PC-3 (cell line): ENCODE results near the gene CLCF1. TPM values are rescaled to one million over a fixed set of nuclear protein-coding genes. Genes with fewer than 3 reads are reported as not detected.
A peak's percentile ranks its signal among the peaks of the same experiment; 100 is the strongest.

ENCODE experiments used
- ATAC-seq: fragments of 200-7000 bp; cut with Tn5 transposase; 2 replicates; pipeline ENCODE4 v1.9.1; 2020; ENCODE audit warnings: mild to moderate bottlenecking, moderate library complexity
- BruUV-seq: library from RNA; stranded (reverse); fragments of 400-500 nt; replicated peaks from 2 replicates; lab custom pipeline; 2021; lab: Mats Ljungman, UMichigan
- CTCF ChIA-PET: fragments of 300-600 bp; sonication (Branson Sonifier 250); formaldehyde crosslinking; loops from one replicate; lab custom pipeline; 2022; ENCODE audit warnings: antibody characterized with exemption; lab: Charles Lee
- POLR2A ChIA-PET: fragments of 300-600 bp; sonication (Branson Sonifier 250); formaldehyde crosslinking; loops from one replicate; lab custom pipeline; 2022; ENCODE audit warnings: antibody characterized with exemption; ENCODE audit not compliant: unreplicated experiment; lab: Charles Lee
- DNase-seq: peaks from one replicate; pipeline ENCODE4 v3.0.0-alpha.2; 2015
- H2AFZ ChIP-seq: fragments of 300-600 bp; sonication (generic); 2 replicates; pipeline ENCODE4 v1.6.0; 2016; ENCODE audit warnings: antibody characterized with exemption, low read length
- H3F3A ChIP-seq: fragments of 300-600 bp; sonication (generic); one replicate; pipeline ENCODE4 v1.6.0; 2017; ENCODE audit warnings: antibody characterized with exemption, low read length, control low read depth, mild to moderate bottlenecking; ENCODE audit not compliant: unreplicated experiment
- H3K27ac ChIP-seq: fragments of 300-600 bp; sonication (generic); 2 replicates; pipeline ENCODE4 v1.5.1; 2016; ENCODE audit warnings: mild to moderate bottlenecking, low read length
- H3K27me3 ChIP-seq: fragments of 300-600 bp; sonication (generic); 2 replicates; pipeline ENCODE4 v1.6.1; 2016; ENCODE audit warnings: low read length, mixed read lengths
- H3K36me3 ChIP-seq: fragments of 300-600 bp; sonication (generic); 2 replicates; pipeline ENCODE4 v1.6.1; 2016; ENCODE audit warnings: low read depth, mixed run types, low read length, mixed read lengths
- H3K4me1 ChIP-seq: fragments of 300-600 bp; sonication (generic); 2 replicates; pipeline ENCODE4 v1.5.1; 2016; ENCODE audit warnings: low read length; ENCODE audit not compliant: insufficient read depth
- H3K4me2 ChIP-seq: fragments of 300-600 bp; sonication (generic); 2 replicates; pipeline ENCODE4 v1.6.0; 2016; ENCODE audit warnings: low read length
- H3K4me3 ChIP-seq: fragments of 300-600 bp; sonication (generic); 2 replicates; pipeline ENCODE4 v1.5.1; 2016; ENCODE audit warnings: mild to moderate bottlenecking, low read length, mixed read lengths
- H3K79me2 ChIP-seq: fragments of 300-600 bp; sonication (generic); 2 replicates; pipeline ENCODE4 v1.6.1; 2017; ENCODE audit warnings: low read length, mixed read lengths
- H3K9ac ChIP-seq: fragments of 300-600 bp; sonication (generic); 2 replicates; pipeline ENCODE4 v1.6.0; 2016; ENCODE audit warnings: mild to moderate bottlenecking, low read length
- H3K9me2 ChIP-seq: fragments of 300-600 bp; sonication (generic); replicated peaks from 2 replicates; pipeline ENCODE4 v1.6.1; 2016; ENCODE audit warnings: mixed run types, low read length, mixed read lengths
- H3K9me3 ChIP-seq: fragments of 300-600 bp; sonication (generic); 2 replicates; pipeline ENCODE4 v1.6.1; 2016; ENCODE audit warnings: low read length, mixed read lengths
- H4K20me1 ChIP-seq: fragments of 300-600 bp; sonication (generic); 2 replicates; pipeline ENCODE4 v1.6.1; 2016; ENCODE audit warnings: low read length, mixed read lengths
- EZH2 ChIP-seq: fragments of 300-600 bp; sonication (generic); IDR thresholded peaks from one replicate; pipeline ENCODE4 v1.6.1; 2017; ENCODE audit warnings: antibody characterized with exemption, mild to moderate bottlenecking, low read length; ENCODE audit not compliant: unreplicated experiment
- EZH2phosphoT487 ChIP-seq: fragments of 300-600 bp; sonication (generic); IDR thresholded peaks from 2 replicates; pipeline ENCODE4 v1.6.1; 2018; ENCODE audit warnings: mild to moderate bottlenecking, antibody characterized with exemption, low read length, borderline replicate concordance
- intact Hi-C: fragments of 100-400 bp; cut with micrococcal nuclease; formaldehyde crosslinking; loops from 2 replicates; pipeline ENCODE4 v1.9.0; 2023
- total RNA-seq: library from RNA; depleted of rRNA; stranded (reverse); fragments of >200 nt; gene quantifications from 2 replicates; pipeline ENCODE4 v1.2.3, GENCODE V29; 2014
- TF ChIP-seq, protein P1 (sequence below): fragments of 300-600 bp; sonication (generic); conservative IDR thresholded peaks from 2 replicates; pipeline ENCODE4 v1.5.1; 2017; ENCODE audit warnings: antibody characterized with exemption, low read depth, mild to moderate bottlenecking, low read length

CLCF1 gene
- total RNA-seq, 1 experiment from 2014 or later: 48.3 TPM

DNA sequence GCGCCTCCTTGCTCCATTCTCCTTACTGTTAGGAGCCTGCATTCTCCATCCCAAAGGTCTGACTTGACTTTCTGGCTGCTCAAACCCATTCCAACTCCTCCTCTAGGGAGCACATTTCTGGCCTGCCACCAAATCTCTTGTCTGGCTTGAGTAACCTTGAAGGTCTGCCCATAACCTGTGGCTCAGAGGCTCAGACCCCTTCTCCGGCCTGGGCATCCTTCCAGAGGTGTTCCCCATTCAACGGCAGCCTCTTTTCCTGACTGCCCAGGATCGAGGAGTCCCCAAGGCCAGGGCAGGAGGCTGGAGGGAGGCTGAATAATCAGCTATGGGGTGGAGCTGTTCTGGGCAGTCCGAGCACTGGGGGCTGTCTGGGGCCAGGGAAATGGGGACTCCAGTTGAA lies 20.6 kb upstream of the CLCF1 start:
- no peak overlapping the region for H3K4me2 ChIP-seq
- H3K9me3 ChIP-seq: no peaks in the 10 kb centered on the region
- CTCF ChIA-PET: no interaction called here
- H3K4me1 ChIP-seq: peaks cover 8% of the 10 kb centered on the region; the same call in 1 of the 2 replicates
- peaks cover 17% of the 10 kb centered on the region for H3K36me3 ChIP-seq
- ATAC-seq: no peak
- no peak overlapping the region for H2AFZ ChIP-seq
- H4K20me1 ChIP-seq: no peaks in the 10 kb centered on the region
- BruUV-seq: no TSS peak
- DNase-seq: no peak
- POLR2A ChIA-PET: interaction anchor here (0.7 kb wide), 1 partner anchor 41 kb away, joined by 12 read pairs; no protein-coding TSS in a partner anchor
- TF ChIP-seq EZH2: no peak
- TF ChIP-seq, protein P1, sequence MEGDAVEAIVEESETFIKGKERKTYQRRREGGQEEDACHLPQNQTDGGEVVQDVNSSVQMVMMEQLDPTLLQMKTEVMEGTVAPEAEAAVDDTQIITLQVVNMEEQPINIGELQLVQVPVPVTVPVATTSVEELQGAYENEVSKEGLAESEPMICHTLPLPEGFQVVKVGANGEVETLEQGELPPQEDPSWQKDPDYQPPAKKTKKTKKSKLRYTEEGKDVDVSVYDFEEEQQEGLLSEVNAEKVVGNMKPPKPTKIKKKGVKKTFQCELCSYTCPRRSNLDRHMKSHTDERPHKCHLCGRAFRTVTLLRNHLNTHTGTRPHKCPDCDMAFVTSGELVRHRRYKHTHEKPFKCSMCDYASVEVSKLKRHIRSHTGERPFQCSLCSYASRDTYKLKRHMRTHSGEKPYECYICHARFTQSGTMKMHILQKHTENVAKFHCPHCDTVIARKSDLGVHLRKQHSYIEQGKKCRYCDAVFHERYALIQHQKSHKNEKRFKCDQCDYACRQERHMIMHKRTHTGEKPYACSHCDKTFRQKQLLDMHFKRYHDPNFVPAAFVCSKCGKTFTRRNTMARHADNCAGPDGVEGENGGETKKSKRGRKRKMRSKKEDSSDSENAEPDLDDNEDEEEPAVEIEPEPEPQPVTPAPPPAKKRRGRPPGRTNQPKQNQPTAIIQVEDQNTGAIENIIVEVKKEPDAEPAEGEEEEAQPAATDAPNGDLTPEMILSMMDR: no peak
- TF ChIP-seq EZH2phosphoT487: no peak
- no peak overlapping the region for H3K9ac ChIP-seq
- H3K4me3 ChIP-seq: no peak overlapping the region
- no peaks in the 10 kb centered on the region for H3K9me2 ChIP-seq
- H3K27ac ChIP-seq: no peak overlapping the region
- H3K79me2 ChIP-seq: peaks cover 30% of the 10 kb centered on the region
- H3F3A ChIP-seq: no peaks in the 10 kb centered on the region
- no peaks in the 10 kb centered on the region for H3K27me3 ChIP-seq
- intact Hi-C loops: no loop called here

DNA sequence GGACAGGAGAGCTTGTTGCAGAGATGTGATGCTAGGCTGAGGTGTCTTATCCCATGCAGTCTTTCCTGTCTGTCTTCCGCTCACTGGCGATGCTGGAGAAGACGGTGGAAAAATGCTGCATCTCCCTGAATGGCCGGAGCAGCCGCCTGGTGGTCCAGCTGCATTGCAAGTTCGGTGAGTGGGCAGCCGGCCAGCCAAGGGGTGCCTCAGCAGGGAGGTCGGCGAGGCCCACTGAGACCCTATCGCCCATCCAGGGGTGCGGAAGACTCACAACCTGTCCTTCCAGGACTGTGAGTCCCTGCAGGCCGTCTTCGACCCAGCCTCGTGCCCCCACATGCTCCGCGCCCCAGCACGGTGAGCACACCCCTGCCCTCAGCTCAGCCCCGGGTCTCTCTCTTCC lies 20.0 kb upstream of the CLCF1 start:
- DNase-seq (no peak), ATAC-seq (no peak)
- H3K9me2 ChIP-seq: no peaks in the 10 kb centered on the region
- no peak overlapping the region for H3K4me2 ChIP-seq
- intact Hi-C loops: no loop called here
- POLR2A ChIA-PET: no interaction called here
- H3K4me3 ChIP-seq: no peak overlapping the region
- peaks cover 8% of the 10 kb centered on the region; the same call in 1 of the 2 replicates for H3K4me1 ChIP-seq
- BruUV-seq: no TSS peak
- H3K36me3 ChIP-seq: peaks cover 11% of the 10 kb centered on the region
- H3K27me3 ChIP-seq: no peaks in the 10 kb centered on the region
- H2AFZ ChIP-seq: no peak overlapping the region
- CTCF ChIA-PET: no interaction called here
- no peak for TF ChIP-seq EZH2
- H3K79me2 ChIP-seq: peaks cover 27% of the 10 kb centered on the region
- no peak overlapping the region for H3K27ac ChIP-seq
- H3K9ac ChIP-seq: no peak overlapping the region
- H3F3A ChIP-seq: no peaks in the 10 kb centered on the region
- H3K9me3 ChIP-seq: no peaks in the 10 kb centered on the region
- no peaks in the 10 kb centered on the region for H4K20me1 ChIP-seq

DNA sequence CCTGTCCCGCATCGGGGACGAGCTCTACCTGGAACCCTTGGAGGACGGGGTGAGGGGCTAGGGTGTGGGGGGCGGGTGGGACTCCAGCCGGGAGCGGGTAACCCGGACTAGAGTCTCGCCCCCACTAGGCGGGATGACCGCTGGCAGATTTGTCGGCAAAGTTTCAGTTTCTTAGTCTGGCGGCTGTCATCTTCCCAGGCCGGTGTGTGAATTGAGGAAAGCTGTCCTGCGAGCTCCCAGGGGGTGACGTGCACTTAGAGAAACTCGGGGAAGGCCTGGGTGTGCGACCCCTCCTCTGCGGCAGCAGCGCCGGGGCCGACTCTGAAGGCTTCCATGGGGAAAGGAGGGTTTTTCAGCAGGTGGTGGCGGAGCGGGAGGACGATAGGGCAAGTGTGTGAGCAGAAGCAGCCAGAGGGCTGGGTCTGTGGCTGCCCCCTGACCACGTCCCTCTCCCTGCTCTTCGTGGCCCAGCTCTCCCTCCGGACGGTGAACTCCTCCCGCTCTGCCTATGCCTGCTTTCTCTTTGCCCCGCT lies 18.9 kb upstream of the CLCF1 start:
- H3K79me2 ChIP-seq: peaks cover 27% of the 10 kb centered on the region
- H3K27ac ChIP-seq: 0 out of 2 replicates have a peak overlapping the region, but pooled peaks have one; percentile 17
- H3K9me3 ChIP-seq: no peaks in the 10 kb centered on the region
- no peaks in the 10 kb centered on the region; the same call in 1 of the 2 replicates for H3K36me3 ChIP-seq
- intact Hi-C loops: no loop called here
- DNase-seq (peak; percentile 15), ATAC-seq (peak; percentile 8)
- TF ChIP-seq EZH2: no peak
- TF ChIP-seq, protein P1: no peak
- no peak for TF ChIP-seq EZH2phosphoT487
- H3K9me2 ChIP-seq: no peaks in the 10 kb centered on the region
- no peaks in the 10 kb centered on the region for H4K20me1 ChIP-seq
- ChIA-PET POLR2A (interaction anchor here (0.6 to 1.1 kb wide), 3 partner anchors 10 to 47 kb away, joined by 3 to 11 read pairs (median 8); partner anchors contain the start of gene PPP1CA), CTCF (interaction anchor here (0.5 to 1.2 kb wide), 6 partner anchors 9 to 60 kb away, joined by 3 to 5 read pairs (median 4); no protein-coding TSS in a partner anchor)
- BruUV-seq: TSS peak; percentile 55
- peaks cover 8% of the 10 kb centered on the region; the same call in 1 of the 2 replicates for H3K4me1 ChIP-seq
- peak overlapping the region; percentile 94 for H3K9ac ChIP-seq
- H3K4me2 ChIP-seq: peak overlapping the region; percentile 98
- H3F3A ChIP-seq: no peaks in the 10 kb centered on the region
- peak overlapping the region; percentile 81 for H3K4me3 ChIP-seq
- H3K27me3 ChIP-seq: no peaks in the 10 kb centered on the region
- H2AFZ ChIP-seq: peak overlapping the region; percentile 90
